ENCODE data around the gene KCNK17. TPM values are rescaled to one million over a fixed set of nuclear protein-coding genes. Genes with fewer than 3 reads are reported as not detected.

KCNK17 gene
- total RNA-seq, 1 experiment from 2014 or later, result 1.2 TPM

GRCh38 chr6:39274903-39275302 is 39.3 kb downstream of the KCNK17 start:
- H2AFZ ChIP-seq (ENCODE audit: low read length), result no peak overlapping the region
- TF ChIP-seq CTCF (conservative IDR thresholded peaks at IDR 0.05), result no peak

More at GRCh38 chr6:39274903-39275302, 39.3 kb downstream of the KCNK17 start:
- Histone ChIP-seq H3K4me1 (ENCODE audit: insufficient read depth, low read length) (peaks cover 13% of the 10 kb centered on the region), H3K27me3 (ENCODE audit: insufficient read depth, low read length) (no peaks in the 10 kb centered on the region), H4K91ac (ENCODE audit: insufficient read length, low read depth, low read length) (no peak overlapping the region), H2BK12ac (ENCODE audit: insufficient read length, low read depth, low read length) (no peak overlapping the region), H3K18ac (ENCODE audit: insufficient read length, low read depth, low read length) (no peak overlapping the region), H3K14ac (ENCODE audit: insufficient read depth, low read length) (no peak overlapping the region), H2AK5ac (ENCODE audit: insufficient read length, low read length) (no peak overlapping the region), H3K79me2 (ENCODE audit: insufficient read depth, low read length) (no peaks in the 10 kb centered on the region), H3K4ac (ENCODE audit: low read depth, low read length) (no peak overlapping the region), H3K79me1 (ENCODE audit: insufficient read depth, low read depth, low read length, poor library complexity, severe bottlenecking) (no peaks in the 10 kb centered on the region), H3K56ac (ENCODE audit: insufficient read length, low read depth, low read length) (no peak overlapping the region), H3T11ph (ENCODE audit: low read length) (no peak overlapping the region), H3K23me2 (ENCODE audit: insufficient read length, low read depth, low read length, poor library complexity, severe bottlenecking) (no peaks in the 10 kb centered on the region), H3K9me3 (ENCODE audit: control insufficient read depth, low read depth, low read length) (no peaks in the 10 kb centered on the region), H2BK15ac (ENCODE audit: low read depth, low read length) (no peak overlapping the region), H3K4me2 (ENCODE audit: insufficient read depth, insufficient read length, low read length) (no peak overlapping the region), H4K8ac (replicated peaks; ENCODE audit: insufficient read length, low read depth, low read length) (no peak overlapping the region), H4K5ac (ENCODE audit: insufficient read length, low read depth, low read length) (no peak overlapping the region), H3K27ac (ENCODE audit: insufficient read length, low read depth, low read length) (no peak overlapping the region), H3K9ac (ENCODE audit: extremely low read depth, insufficient read length, low read length) (no peak overlapping the region), H2BK120ac (ENCODE audit: low read depth, low read length, poor library complexity, severe bottlenecking) (no peak overlapping the region), H2BK20ac (ENCODE audit: low read depth, low read length, poor library complexity, severe bottlenecking) (no peak overlapping the region), H3K23ac (ENCODE audit: insufficient read length, low read depth, low read length) (no peak overlapping the region), H2BK5ac (ENCODE audit: insufficient read length, low read length) (no peak overlapping the region), H4K20me1 (ENCODE audit: control insufficient read depth, insufficient read depth, insufficient read length) (no peaks in the 10 kb centered on the region)
- no peak for DNase-seq
- Mint-ChIP-seq H3K4me1 (peaks cover 39 to 40% of the 10 kb centered on the region in 2 experiments), H3K4me3 (no peak overlapping the region), H3K9me3 (no peaks in the 10 kb centered on the region; a peak in 1 of 5 replicates), H3K36me3 (ENCODE audit: insufficient read depth in 1 of 3, low read depth in 3 of 3) (no peaks in the 10 kb centered on the region; a peak in 2 of 7 replicates), H3K27me3 (ENCODE audit: low read depth) (no peaks in the 10 kb centered on the region; the same call in 1 of the 2 replicates), H3K27ac (no peak overlapping the region)
- no CpG with 5 or more reads among the region's 3 CpGs for WGBS (ENCODE audit: extremely low coverage, insufficient read length, low lambda C conversion rate)

Data from H9 (cell line).